ENCODE data around the gene UGT1A5. TPM values are rescaled to one million over a fixed set of nuclear protein-coding genes. Genes with fewer than 3 reads are reported as not detected.

UGT1A5 gene
- total and polyA plus RNA-seq, 2 of the 8 experiments (the other 6 are each of a cell fraction or from before 2014, with no cell fraction given), result not detected

DNA sequence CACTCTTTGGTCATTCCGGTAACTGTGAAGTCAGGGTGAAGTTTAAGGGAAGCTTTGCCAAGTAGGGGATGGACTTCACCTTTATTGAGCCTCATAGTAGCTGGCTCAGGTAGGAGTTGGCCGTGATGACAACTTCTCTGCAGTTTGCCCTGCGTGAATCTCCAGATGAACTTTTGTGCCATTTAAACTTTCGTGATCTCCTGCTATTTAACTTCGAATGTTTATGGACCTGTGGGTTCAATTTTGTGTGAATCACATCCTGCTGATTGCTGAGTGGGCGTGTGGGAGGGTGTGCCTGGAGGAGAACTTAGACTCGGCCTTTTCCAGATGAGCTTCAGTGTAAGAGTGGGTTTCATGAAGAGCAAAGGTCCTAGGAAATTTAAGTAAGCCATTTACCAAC lies 51.6 kb downstream of the UGT1A5 start (continued):
- TF ChIP-seq CTCF (IDR thresholded peaks at IDR 0.05; ENCODE audit: control extremely low read depth in 1 of 3, insufficient read depth in 1 of 3, low read depth in 1 of 3, low read length in 3 of 3) (no peak), USF2 (IDR thresholded peaks at IDR 0.05; ENCODE audit: low read length) (no peak)
- TF ChIP-seq, protein P1, sequence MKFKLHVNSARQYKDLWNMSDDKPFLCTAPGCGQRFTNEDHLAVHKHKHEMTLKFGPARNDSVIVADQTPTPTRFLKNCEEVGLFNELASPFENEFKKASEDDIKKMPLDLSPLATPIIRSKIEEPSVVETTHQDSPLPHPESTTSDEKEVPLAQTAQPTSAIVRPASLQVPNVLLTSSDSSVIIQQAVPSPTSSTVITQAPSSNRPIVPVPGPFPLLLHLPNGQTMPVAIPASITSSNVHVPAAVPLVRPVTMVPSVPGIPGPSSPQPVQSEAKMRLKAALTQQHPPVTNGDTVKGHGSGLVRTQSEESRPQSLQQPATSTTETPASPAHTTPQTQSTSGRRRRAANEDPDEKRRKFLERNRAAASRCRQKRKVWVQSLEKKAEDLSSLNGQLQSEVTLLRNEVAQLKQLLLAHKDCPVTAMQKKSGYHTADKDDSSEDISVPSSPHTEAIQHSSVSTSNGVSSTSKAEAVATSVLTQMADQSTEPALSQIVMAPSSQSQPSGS (IDR thresholded peaks at IDR 0.05; ENCODE audit: low read length), result no peak

Data from H1 (cell line).